GM11168 (cell line): ENCODE results near the gene TMEM222.
"Not testable (repeated sequence)": the region's sequence is repeated elsewhere in the genome, so short reads cannot be mapped to it uniquely, and the experiment has no call there.

Experiments
- in situ Hi-C: fragments of 300-500 bp; cut with MboI; formaldehyde crosslinking; loops from one replicate; pipeline ENCODE4 v1.12.0; 2022; ENCODE audit warnings: low sequenced_read_pairs; ENCODE audit not compliant: unreplicated experiment

The TMEM222 gene, protein sequence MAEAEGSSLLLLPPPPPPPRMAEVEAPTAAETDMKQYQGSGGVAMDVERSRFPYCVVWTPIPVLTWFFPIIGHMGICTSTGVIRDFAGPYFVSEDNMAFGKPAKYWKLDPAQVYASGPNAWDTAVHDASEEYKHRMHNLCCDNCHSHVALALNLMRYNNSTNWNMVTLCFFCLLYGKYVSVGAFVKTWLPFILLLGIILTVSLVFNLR

DNA sequence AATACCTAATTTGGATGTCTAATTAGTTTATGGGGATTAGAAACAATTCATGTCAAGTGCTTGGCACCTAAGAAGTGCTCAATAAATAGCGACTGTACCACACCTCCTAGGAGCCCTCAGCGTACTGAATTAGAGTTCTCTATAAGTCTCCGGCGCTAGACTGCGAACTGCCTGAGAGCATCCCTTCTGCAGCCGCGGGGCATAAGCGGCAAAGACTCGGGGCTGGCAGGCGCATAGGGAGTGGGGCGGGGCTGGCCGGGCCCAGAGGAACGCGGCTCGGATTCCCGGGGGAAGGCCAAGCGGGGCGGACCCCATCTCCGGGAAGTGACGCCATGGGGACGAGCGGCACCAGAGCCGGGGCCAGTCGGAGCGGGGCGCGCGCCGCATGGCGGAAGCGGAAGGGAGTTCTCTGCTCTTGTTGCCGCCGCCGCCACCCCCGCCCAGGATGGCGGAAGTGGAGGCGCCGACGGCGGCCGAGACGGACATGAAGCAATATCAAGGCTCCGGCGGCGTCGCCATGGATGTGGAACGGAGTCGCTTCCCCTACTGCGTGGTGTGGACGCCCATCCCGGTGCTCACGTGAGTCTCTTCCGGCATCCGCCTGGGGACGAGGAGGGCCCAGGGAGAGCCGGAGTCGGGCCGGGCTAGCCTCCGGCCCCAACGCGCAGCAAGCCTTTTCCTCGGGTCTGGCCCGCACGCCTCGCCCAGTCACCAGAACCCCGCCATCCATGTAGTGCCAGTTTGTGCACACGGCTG is at the start of gene TMEM222:
TSS of gene TMEM222 (plus strand) at position 351 of the 756 bp plus-strand sequence. CDS start at position 386, 35 bp downstream.
- in situ Hi-C loops, result no loop called here

DNA sequence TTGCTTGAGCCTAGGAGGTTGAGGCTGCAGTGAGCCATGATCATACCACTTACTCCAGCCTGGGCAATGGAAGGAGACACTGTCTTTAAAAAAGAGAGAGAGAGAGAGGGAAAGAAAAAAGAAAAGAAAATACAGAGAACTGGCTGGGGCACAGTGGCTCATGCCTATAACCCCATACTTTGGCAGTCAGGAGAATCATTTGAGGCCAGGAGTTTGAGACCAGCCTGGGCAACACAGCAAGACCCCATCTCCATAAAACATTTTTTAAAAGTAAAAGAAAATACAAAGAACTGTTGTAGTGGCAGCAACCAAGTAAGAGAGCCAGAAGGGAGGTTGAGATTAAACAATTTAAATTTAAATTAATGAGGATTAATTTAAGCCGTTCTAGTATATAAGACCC is 47.8 kb upstream of the TMEM222 start:
- in situ Hi-C loops, result loop anchor here (10.0 kb wide), 1 partner anchor 79 kb away; no protein-coding TSS in a partner anchor

DNA sequence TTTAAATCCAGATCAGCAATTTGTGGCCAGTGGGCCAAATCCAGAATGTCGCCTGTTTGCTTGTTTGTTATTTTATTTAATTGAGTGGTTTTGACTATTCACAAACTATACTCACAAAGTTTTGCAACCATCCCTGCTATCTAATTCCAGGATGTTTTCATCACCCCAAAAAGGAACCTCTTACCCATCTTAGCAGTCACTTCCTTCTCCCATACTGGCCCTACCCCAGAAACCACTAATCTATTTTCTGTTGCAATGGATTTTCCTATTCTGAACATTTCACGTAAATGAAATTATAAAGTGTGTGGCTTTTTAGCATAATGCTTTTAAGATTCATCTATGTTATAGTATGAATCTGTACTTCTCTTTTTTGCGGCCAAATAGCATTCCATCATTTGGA is 46.3 kb upstream of the TMEM222 start:
- in situ Hi-C loops, result loop anchor here (5.0 to 10.0 kb wide), 2 partner anchors 81 to 173 kb away; no protein-coding TSS in a partner anchor

DNA sequence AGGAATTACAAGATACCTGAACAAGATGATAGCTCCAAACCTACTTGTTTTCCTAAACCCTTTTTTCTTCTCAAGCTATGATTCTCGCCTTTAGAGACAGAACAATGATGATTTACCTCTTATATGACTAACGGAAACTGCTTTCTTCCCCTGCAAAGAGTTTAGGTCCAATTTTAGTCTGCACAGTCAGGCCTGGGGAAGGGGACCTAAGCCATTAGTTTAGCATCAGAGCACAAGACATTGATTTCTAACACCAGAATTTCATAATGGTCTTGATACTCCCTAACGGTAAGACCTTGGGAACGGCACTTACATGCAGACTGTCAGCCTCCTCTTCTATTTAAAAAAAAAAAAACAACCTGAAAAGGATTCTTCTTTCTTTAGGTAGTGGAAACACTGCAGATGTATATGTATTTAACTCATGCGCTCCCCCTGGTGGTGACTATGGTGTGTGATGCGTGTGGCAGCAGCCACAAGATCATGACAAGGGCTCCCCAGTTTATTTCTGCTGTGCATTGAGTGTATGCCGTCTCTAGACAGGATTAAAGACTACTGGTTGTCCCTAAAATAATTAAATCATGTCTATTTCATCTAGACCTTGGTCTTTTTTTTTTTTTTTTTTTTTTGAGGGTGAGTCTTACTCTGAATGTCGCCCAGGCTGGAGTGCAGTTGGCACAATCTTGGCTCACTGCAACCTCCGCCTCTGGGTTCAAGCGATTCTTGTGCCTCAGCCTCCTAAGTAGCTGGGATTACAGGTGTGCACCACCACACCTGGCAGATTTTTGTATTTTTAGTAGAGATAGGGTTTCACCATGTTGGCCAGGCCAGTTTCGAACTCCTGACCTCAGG is 37.3 kb upstream of the TMEM222 start:
- in situ Hi-C loops, result no loop called here

DNA sequence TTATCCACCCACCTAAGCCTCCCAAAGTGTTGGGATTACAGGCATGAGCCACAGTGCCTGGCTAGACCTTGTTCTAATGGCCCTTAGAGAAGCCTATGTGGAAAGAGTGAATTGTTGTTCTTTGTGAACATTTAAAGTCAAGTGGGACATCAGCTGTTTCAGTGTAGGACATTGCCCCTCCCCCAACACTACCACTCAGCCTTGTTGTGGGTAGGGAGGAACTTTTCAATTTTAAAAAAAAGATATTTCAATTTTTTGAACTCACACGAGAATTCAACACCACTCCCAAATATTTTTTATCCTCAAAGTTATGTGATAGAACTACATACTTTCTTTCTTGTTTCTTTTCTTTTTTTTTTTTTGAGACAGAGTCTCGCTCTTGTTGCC is 36.7 kb upstream of the TMEM222 start:
- in situ Hi-C loops, result no loop called here

DNA sequence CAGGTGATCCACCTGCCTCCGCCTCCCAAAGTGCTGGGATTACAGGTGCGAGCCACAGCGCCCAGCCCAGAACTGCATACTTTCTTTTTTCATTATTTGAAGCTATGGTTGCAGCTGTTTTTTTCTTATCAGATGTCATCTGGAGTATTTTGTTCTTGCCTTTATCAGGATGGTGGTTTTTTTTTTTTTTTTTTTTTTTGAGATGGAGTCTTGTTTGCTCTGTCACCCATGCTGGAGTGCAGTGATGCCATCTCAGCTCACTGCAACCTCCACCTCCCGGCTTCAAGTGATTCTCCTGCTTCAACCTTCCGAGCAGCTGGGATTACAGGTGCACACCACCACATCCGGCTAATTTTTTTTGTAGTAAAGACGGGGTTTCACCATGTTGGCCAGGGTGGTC is 36.1 kb upstream of the TMEM222 start:
- in situ Hi-C loops, result not testable (repeated sequence)

DNA sequence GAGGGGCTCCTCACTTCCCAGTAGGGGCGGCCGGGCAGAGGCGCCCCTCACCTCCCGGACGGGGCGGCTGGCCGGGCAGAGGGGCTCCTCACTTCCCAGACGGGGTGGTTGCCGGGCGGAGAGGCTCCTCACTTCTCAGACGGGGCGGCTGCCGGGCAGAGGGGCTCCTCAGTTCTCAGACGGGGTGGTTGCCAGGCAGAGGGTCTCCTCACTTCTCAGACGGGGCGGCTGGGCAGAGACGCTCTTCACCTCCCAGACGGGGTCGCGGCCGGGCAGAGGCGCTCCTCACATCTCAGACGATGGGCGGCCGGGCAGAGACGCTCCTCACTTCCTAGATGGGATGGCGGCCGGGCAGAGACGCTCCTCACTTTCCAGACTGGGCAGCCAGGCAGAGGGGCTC is 32.8 kb upstream of the TMEM222 start:
- in situ Hi-C loops, result not testable (repeated sequence)

DNA sequence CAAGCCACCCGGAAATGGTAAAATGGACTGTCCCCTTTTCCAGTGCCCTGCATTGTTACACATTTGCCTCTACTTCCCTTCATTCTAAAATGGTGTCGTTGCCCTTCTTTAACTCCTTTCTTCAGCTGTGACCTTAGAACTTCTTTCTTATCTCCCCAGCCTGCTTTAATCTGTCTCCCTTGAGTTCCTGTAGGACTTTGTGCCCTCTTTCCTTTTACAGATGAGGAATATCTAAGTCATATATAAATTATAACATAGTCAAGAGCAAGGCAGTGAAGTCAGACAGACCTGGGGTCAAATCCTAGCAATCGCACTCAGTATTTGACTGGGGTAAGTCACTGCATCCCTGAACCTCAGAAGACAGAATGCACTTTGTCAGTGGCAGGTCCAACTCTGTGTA is 31.4 kb upstream of the TMEM222 start:
- in situ Hi-C loops, result no loop called here

DNA sequence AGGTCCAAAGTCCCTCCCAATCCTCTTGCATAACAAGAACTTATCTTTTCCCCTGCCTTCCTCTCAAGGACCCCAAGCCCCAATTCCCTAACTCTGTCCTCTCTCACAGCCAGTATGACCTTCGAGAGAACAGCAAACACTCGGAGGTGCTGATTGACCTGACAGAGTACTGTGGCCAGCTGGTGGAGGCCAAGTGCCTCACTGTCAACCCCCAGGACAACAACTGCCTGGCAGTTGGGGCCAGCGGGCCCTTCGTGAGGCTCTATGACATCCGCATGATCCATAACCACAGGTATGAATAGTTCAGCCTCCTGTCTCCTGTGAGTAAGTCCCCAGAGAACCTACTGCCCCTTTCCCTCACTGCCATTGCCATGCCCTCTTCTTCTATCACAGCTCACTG is 29.9 kb upstream of the TMEM222 start:
- in situ Hi-C loops, result no loop called here

DNA sequence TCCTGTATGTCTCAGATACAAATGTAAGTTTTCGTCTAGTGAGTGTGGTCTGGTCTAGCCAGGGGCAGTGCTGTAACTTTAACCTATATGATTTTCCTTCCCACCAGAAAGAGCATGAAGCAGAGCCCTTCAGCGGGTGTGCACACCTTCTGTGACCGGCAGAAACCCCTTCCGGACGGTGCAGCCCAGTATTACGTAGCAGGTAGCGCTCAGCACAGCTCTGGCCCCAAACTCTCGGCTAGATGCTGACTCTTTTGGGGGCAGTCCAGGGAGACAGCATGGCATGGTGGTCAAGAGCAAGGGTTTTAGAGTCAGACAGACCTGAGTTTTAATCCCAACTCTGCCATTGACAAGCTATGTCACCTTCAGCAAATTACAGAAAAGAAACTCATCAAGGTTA is 28.0 kb upstream of the TMEM222 start:
- in situ Hi-C loops, result no loop called here

DNA sequence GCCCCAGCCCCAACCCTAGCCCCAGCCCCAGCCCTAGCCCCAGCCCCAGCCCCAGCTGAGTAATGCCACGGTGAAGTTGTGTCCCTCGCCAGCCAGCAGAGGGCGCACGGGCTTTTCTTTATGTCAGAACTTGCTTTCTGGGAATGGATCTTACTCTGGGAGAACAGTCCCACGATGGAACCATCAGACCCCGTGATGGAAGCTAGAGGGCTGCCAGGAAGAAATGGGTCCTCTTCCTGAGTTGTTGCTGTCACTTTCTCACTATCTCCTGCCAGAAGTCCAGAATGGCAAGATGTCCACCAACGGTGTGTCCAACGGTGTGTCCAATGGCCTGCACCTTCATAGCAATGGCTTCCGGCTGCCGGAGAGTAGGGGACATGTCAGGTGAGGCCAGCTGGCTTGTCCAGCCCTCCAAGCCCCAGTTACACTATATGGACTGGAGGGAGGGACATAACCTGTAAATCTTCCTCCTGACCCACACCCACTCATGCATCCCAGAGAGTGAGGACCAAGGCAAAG is 25.1 kb upstream of the TMEM222 start:
- in situ Hi-C loops, result no loop called here

DNA sequence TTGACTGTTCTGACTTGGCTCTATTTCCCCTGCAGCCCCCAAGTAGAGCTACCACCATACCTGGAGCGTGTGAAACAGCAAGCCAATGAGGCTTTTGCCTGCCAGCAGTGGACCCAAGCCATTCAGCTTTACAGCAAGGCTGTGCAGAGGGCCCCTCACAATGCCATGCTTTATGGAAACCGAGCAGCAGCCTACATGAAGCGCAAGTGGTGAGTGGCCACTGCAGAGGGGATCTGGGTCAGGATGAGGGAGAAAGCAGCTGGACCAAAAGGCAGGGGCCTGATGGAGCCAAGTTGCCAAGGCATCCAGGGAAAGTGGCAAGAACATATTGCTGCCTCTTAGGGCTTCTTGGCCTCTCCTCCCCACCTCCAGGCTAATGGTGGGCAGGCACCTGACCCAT is 24.1 kb upstream of the TMEM222 start:
- in situ Hi-C loops, result no loop called here

DNA sequence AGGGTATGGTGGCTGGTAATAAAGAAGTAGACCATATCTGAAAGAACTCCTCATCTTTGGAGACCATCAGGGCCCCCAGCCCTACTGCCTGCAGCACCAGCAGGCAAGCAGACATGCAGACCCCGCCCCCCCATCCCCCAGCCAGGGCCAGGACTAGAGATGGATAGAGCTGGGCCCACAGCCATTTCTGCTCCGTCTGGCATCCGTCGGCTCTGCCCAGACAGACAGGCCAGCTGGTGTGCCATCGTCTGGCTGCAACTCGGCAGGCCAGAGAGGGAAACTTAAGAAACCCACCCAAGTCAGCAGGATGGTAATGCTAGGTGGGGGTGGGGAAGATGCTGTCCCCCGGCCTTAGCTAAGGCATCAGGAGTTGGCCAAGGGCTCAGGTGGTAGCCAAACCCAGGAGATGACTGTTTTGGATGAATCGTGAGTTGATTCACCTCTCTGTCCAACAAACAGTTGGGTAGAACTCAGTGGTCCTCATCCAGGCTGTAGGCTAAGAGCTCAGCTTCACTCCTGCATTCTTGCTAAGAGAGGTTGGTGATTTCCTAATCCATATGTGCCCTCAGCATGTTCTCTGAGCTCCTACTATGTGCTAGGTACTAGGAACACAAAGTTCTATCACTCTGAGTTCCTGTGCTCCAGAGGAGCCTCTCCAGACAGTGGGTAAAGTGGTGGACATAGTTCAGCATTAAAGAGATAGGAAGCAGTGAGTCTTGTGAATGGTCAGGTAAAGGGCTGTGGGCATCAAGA is 23.2 kb upstream of the TMEM222 start:
- in situ Hi-C loops, result no loop called here

DNA sequence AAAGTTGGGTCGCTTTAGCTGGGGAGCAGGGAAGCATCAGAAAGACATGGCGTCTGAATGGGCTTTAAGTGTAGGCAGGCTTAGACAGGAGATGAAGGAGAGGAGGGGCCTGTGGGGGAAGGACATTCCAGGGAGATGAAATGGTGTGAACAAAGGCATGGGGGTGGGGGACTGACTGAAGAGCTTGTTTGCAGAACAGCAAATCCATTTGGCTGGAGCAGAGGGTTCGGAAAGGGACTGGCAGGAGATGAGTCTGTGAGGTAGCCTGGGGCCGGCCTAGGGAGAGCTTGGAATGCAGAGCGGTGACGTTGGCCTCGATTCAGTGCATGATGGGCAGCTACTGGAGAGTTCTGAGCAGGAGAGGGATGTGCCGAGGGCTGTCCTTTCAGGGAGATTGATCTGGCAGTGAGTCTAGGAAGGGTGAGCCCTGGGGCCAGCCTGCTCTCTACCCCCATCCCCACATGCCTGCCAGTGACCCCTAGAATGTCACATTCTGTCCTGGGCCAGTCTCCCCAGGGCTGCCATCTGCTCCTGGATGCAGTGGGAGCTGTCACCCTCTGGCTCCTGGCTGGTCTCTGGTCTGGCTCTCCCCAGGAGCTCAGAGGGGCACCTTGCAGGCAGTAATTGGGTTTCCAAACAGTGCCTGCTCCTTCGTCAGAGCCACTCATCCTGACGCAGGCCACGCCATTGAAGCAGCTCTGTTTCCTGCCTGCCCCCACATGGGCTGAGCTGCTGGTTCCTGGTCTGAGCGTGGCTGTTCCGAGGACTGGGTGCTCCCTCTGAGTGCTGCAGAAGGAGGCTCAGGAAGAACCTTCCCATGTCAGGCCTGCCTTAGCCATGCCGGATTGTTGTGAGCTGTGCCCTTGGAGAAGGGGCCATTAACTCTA is 22.3 kb upstream of the TMEM222 start:
- in situ Hi-C loops, result loop anchor here (5.0 kb wide), 1 partner anchor 88 kb away; no protein-coding TSS in a partner anchor

DNA sequence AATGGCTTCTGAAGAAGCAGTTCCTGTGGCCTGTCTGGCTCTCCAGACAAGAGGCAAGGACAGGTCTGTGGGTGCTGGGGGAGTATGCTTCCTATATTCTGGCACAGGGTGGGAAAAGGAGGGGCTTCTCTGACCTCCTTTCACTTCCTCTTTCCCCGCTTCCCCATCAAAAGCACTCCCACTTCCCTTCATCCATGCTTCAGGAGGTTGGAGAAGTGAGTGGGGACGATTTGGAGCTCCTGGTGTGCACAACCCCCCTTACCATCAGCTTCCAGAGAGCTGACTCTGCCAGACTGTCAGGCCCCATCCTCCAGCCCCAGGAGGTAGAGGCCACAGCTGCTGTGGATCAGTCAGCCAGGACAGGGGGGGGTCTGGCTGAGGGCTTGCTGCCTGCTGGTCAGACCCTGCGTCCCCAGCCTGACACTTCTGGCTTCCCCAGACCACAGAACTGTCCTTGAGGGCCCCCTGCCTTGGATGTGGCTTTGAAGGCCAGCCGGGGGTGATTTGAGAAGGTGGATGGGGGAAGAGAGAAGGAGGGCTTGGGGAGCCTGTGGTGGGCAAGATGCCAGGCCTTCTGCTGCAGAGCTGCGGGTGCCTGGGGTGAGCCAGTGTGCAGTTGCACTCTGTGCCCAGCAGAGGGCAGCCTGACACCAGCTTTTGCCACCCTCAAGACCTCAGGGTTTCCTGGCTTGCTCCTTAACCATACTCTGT is 21.5 kb upstream of the TMEM222 start:
- in situ Hi-C loops, result loop anchor here (5.0 kb wide), 1 partner anchor 87 kb away; no protein-coding TSS in a partner anchor

DNA sequence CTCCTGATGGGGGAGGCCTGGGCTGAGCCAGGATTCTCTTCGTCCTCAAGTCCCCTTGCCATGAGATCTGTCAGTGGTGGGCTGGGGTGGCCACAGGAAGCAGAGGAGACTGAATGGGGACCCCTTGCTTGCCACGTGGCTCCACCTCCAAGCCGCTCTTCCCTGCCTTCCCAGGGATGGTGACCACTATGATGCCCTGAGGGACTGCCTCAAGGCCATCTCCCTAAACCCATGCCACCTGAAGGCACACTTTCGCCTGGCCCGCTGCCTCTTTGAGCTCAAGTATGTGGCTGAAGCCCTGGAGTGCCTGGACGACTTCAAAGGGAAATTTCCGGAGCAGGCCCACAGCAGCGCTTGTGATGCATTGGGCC is 20.9 kb upstream of the TMEM222 start:
- in situ Hi-C loops, result loop anchor here (5.0 kb wide), 1 partner anchor 86 kb away; no protein-coding TSS in a partner anchor

DNA sequence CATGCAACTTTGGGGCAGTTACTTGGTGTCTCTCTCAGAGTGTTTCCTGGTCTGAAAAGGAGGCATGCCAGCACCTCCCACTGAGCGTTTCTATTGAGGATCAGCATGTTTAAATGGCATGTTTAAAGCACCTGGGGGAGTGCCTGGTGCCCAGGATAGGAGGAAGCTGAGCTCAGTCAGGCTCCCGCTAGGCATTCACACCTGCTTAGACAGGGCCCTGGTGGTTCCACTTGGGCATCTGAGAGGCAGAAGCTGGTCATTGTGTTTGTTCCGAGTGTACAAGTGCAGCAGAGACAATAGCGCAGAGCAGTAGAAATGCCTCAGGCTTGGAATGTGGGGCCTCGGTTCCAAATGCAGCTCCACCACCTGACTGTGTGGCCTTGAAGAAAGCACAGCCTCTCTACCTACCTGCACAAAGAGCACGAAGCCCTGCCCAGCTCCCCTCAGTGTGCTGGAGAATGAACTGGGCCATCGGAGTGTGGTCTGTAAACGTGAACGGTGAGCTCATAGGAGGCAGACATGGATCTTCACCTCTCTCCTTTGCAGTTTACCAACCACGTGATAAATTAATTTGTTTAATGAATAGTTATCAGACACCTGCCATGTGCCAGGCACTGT is 20.3 kb upstream of the TMEM222 start:
- in situ Hi-C loops, result loop anchor here (5.0 kb wide), 1 partner anchor 86 kb away; no protein-coding TSS in a partner anchor

DNA sequence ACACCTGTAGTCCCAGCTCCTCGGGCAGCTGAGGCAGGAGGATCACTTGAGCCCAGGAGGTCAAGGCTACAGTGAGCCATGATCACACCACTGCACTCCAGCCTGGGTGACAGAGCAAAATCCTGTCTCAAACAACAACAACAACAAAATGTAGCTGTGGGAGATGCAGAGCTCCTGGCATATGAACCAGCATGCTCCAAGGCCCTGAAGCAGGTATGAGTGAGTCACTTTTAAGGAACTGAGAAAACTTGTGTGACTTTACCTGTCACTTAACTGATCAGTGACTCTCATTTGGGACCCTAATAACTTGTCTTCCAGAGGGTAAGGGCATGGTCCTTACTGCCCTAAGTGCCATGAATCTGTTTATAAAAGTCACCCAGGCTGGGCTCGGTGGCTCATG is 19.4 kb upstream of the TMEM222 start:
- in situ Hi-C loops, result loop anchor here (5.0 kb wide), 1 partner anchor 85 kb away; no protein-coding TSS in a partner anchor
